ENCODE results near the gene COL4A3. TPM values are rescaled to one million over a fixed set of nuclear protein-coding genes. Genes with fewer than 3 reads are reported as not detected.

Gene COL4A3
- total and polyA plus RNA-seq, 9 of the 15 experiments (the other 6 are each of a cell fraction or from before 2014, with no cell fraction given), result not detected

GRCh38 chr2:227324995-227325838 is 160.8 kb downstream of the COL4A3 start, which contains the start of gene MFF (continued):
- TF ChIP-seq KLF16 (IDR thresholded peaks at IDR 0.05), result peak; percentile 79
- no peak for TF ChIP-seq HINFP (tag; conservative IDR thresholded peaks at IDR 0.05; ENCODE audit: low read depth)
- no peak for TF ChIP-seq ZNF318 (IDR thresholded peaks at IDR 0.05; ENCODE audit: borderline replicate concordance in 1 of 2, low read depth in 1 of 2)
- TF ChIP-seq ZNF24 (IDR thresholded peaks at IDR 0.05), result no peak
- no peak for TF ChIP-seq NR2F6 (CRISPR knock-in tag; IDR thresholded peaks at IDR 0.05)
- peak; percentile 95 for TF ChIP-seq ETV5 (CRISPR knock-in tag; IDR thresholded peaks at IDR 0.05; ENCODE audit: low read depth)
- TF ChIP-seq MTA3 (IDR thresholded peaks at IDR 0.05; ENCODE audit: borderline replicate concordance), result peak; percentile 99
- peak; percentile 95 for TF ChIP-seq HNRNPLL (IDR thresholded peaks at IDR 0.05; ENCODE audit: low read depth, low read length, poor library complexity, severe bottlenecking)
- no peak for TF ChIP-seq TRIM25 (IDR thresholded peaks at IDR 0.05; ENCODE audit: borderline replicate concordance)
- no peak for TF ChIP-seq BRD9 (IDR thresholded peaks at IDR 0.05; ENCODE audit: low read depth, partially characterized antibody)
- TF ChIP-seq CCNT2 (IDR thresholded peaks at IDR 0.05; ENCODE audit: borderline replicate concordance, extremely low read depth, insufficient read length, low read depth, low read length), result no peak
- TF ChIP-seq NBN (IDR thresholded peaks at IDR 0.05; ENCODE audit: low read depth), result no peak
- TF ChIP-seq ZC3H4 (CRISPR knock-in tag; IDR thresholded peaks at IDR 0.05; ENCODE audit: borderline replicate concordance), result no peak
- no peak for TF ChIP-seq KDM2B (CRISPR knock-in tag; IDR thresholded peaks at IDR 0.05)
- no peak for TF ChIP-seq ZNF274 (IDR thresholded peaks at IDR 0.05; ENCODE audit: borderline replicate concordance, low read depth, low read length)
- TF ChIP-seq NR3C1 (CRISPR knock-in tag; IDR thresholded peaks at IDR 0.05), result 0 out of 2 replicates have a peak, but pooled peaks have one; percentile 38

All from K562 (cell line).